ENCODE data around the gene USP17L15. TPM values are rescaled to one million over a fixed set of nuclear protein-coding genes. Genes with fewer than 3 reads are reported as not detected.

USP17L15 gene
- not detected in 2 replicates for total RNA-seq (ENCODE audit: low replicate concordance)

GRCh38 chr4:9234085-9234484 is at the start of gene USP17L15:
USP17L15 (plus strand) TSS chr4:9234385; CDS start chr4:9234385, 0 bp downstream.

GRCh38 chr4:9210357-9210756 is 23.8 kb upstream of the USP17L15 start, which contains the start of gene USP17L10:
USP17L10 (plus strand) TSS chr4:9210657; CDS start chr4:9210657, 0 bp downstream.

GRCh38 chr4:9215105-9215504 is 19.1 kb upstream of the USP17L15 start, which contains the start of gene USP17L11:
USP17L11 (plus strand) TSS chr4:9215405; CDS start chr4:9215405, 0 bp downstream.

GRCh38 chr4:9219852-9220251 is 14.3 kb upstream of the USP17L15 start, which contains the start of gene USP17L12:
USP17L12 (plus strand) TSS chr4:9220152; CDS start chr4:9220152, 0 bp downstream.

GRCh38 chr4:9224596-9224995 is 9.6 kb upstream of the USP17L15 start, which contains the start of gene USP17L13:
USP17L13 (plus strand) TSS chr4:9224896; CDS start chr4:9224896, 0 bp downstream.

GRCh38 chr4:9243579-9243978 is 9.4 kb downstream of the USP17L15 start, which contains the start of gene USP17L17:
USP17L17 (plus strand) TSS chr4:9243879; CDS start chr4:9243879, 0 bp downstream.

GRCh38 chr4:9247953-9248680 is 13.9 kb downstream of the USP17L15 start, which contains the start of gene USP17L18:
USP17L18 (plus strand) TSS chr4:9248630; CDS start chr4:9248630, 0 bp downstream.

GRCh38 chr4:9253078-9253477 is 18.9 kb downstream of the USP17L15 start, which contains the start of gene USP17L19:
USP17L19 (plus strand) TSS chr4:9253378; CDS start chr4:9253378, 0 bp downstream.

GRCh38 chr4:9257824-9258223 is 23.6 kb downstream of the USP17L15 start, which contains the start of gene USP17L20:
USP17L20 (plus strand) TSS chr4:9258124; CDS start chr4:9258124, 0 bp downstream.

GRCh38 chr4:9262572-9262971 is 28.4 kb downstream of the USP17L15 start, which contains the start of gene USP17L21:
USP17L21 (plus strand) TSS chr4:9262872; CDS start chr4:9262872, 0 bp downstream.

GRCh38 chr4:9267319-9267718 is 33.1 kb downstream of the USP17L15 start, which contains the start of gene USP17L22:
USP17L22 (plus strand) TSS chr4:9267619; CDS start chr4:9267619, 0 bp downstream.

Other genes with a start within 250 kb of the USP17L15 start
- not detected in 2 replicates for gene FAM90A26, start 64.0 kb upstream of the USP17L15 start, total RNA-seq (ENCODE audit: low replicate concordance)
- not detected in 2 replicates for gene USP17L10, start 23.7 kb upstream of the USP17L15 start, total RNA-seq (ENCODE audit: low replicate concordance)
- gene USP17L11, start 19.0 kb upstream of the USP17L15 start, total RNA-seq (ENCODE audit: low replicate concordance), result not detected in 2 replicates
- not detected in 2 replicates for gene USP17L12, start 14.2 kb upstream of the USP17L15 start, total RNA-seq (ENCODE audit: low replicate concordance)
- not detected in 2 replicates for gene USP17L13, start 9.5 kb upstream of the USP17L15 start, total RNA-seq (ENCODE audit: low replicate concordance)
- not detected in 2 replicates for gene USP17L17, start 9.5 kb downstream of the USP17L15 start, total RNA-seq (ENCODE audit: low replicate concordance)
- gene USP17L18, start 14.2 kb downstream of the USP17L15 start, total RNA-seq (ENCODE audit: low replicate concordance), result not detected in 2 replicates
- gene USP17L19, start 19.0 kb downstream of the USP17L15 start, total RNA-seq (ENCODE audit: low replicate concordance), result not detected in 2 replicates
- not detected in 2 replicates for gene USP17L20, start 23.7 kb downstream of the USP17L15 start, total RNA-seq (ENCODE audit: low replicate concordance)
- gene USP17L21, start 28.5 kb downstream of the USP17L15 start, total RNA-seq (ENCODE audit: low replicate concordance), result not detected in 2 replicates
- gene USP17L22, start 33.2 kb downstream of the USP17L15 start, total RNA-seq (ENCODE audit: low replicate concordance), result not detected in 2 replicates
- not detected in 2 replicates for gene USP17L24, start 90.8 kb downstream of the USP17L15 start, total RNA-seq (ENCODE audit: low replicate concordance)
- not detected in 2 replicates for gene USP17L25, start 95.5 kb downstream of the USP17L15 start, total RNA-seq (ENCODE audit: low replicate concordance)
- not detected in 2 replicates for gene USP17L26, start 100.3 kb downstream of the USP17L15 start, total RNA-seq (ENCODE audit: low replicate concordance)
- gene USP17L5, start 105.0 kb downstream of the USP17L15 start, total RNA-seq (ENCODE audit: low replicate concordance), result not detected in 2 replicates
- gene USP17L27, start 109.8 kb downstream of the USP17L15 start, total RNA-seq (ENCODE audit: low replicate concordance), result not detected in 2 replicates
- gene USP17L28, start 114.5 kb downstream of the USP17L15 start, total RNA-seq (ENCODE audit: low replicate concordance), result not detected in 2 replicates
- gene USP17L29, start 119.3 kb downstream of the USP17L15 start, total RNA-seq (ENCODE audit: low replicate concordance), result not detected in 2 replicates
- not detected in 2 replicates for gene USP17L30, start 128.7 kb downstream of the USP17L15 start, total RNA-seq (ENCODE audit: low replicate concordance)
- not detected in 2 replicates for gene DEFB131A, start 210.0 kb downstream of the USP17L15 start, total RNA-seq (ENCODE audit: low replicate concordance)

All from smooth muscle cell of the coronary artery (primary cell).